SKM-1 (cell line): Measurements from ENCODE around the gene FOXO3B.
"Not testable (repeated sequence)": the region's sequence is repeated elsewhere in the genome, so short reads cannot be mapped to it uniquely, and the experiment has no call there.

ENCODE experiments used
- DNase-seq: peaks from one replicate; lab custom pipeline; 2025; ENCODE audit not compliant: unreplicated experiment; lab: John Stamatoyannopoulos, UW

FOXO3B gene

DNA sequence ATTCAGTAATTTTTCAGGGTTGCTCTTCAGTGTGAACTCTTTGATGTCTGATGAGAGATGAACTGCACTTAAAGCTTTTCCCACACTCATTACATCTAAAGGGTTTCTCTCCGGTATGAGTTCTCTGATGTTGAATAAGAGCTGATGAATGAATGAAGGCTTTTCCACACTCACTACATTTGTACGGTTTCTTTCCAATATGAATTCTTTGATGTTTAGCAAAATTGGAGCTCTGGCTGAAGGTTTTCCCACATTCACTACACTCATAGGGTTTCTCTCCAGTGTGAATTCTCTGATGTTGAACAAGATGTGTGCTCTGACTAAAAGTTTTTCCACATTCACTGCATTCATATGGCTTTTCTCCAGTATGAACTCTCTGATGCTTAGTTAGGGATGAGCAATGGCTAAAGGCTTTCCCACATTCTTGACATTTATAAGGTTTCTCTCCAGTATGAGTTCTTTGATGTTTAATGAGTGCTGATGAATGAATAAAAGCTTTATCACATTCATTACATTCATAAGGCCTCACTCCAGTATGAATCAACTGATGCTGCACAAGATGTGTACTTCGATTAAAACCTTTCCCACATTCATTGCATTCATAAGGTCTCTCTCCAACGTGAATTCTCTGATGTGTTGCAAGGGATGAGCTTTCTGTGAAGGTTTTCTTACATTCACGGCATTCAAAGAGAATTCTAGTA lies 20.0 kb downstream of the FOXO3B start:
- DNase-seq, result not testable (repeated sequence)

DNA sequence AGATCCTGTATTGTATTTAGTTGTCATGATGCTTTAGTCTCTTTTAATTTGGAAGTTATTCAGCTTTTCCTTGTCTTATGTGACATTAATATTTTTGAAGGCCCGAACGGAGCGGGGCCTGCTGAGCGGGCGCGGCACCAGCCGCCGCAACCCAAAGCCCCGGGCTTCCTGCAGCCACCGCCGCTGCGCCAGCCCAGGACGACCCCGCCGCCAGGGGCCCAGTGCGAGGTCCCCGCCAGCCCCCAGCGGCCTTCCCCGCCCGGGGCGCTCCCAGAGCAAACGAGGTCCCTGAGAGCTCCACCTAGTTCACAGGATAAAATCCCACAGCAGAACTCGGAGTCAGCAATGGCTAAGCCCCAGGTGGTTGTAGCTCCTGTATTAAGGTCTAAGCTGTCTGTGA lies 32.0 kb downstream of the FOXO3B start:
- DNase-seq, result not testable (repeated sequence)

GRCh38 chr17:18644291-18644690 lies 37.8 kb downstream of the FOXO3B start, which contains the start of gene TBC1D28:
Gene TBC1D28, minus strand, starts transcription at chr17:18644391. Its CDS starts 3,039 bp downstream, at chr17:18641352.
- not testable (repeated sequence) for DNase-seq

DNA sequence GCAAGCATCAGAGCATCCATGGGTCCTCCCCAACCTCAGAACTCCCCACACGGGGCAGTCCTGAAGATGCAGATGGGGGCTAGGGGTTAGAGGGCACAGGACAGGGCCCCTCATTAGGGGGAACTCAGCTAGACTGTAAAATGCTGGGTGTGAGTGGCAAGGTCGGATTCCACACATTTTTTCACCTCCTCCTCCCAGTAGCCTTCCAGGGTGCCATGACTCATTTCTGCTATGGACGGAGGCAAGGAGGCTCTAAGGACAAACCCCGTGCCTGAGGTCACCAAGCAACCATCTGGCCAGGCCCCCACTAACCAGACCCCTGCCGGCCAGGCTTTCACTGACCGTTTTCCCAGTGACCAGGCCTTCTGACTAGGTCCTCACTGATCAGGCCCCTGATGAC lies 39.0 kb downstream of the FOXO3B start:
- DNase-seq, result not testable (repeated sequence)

DNA sequence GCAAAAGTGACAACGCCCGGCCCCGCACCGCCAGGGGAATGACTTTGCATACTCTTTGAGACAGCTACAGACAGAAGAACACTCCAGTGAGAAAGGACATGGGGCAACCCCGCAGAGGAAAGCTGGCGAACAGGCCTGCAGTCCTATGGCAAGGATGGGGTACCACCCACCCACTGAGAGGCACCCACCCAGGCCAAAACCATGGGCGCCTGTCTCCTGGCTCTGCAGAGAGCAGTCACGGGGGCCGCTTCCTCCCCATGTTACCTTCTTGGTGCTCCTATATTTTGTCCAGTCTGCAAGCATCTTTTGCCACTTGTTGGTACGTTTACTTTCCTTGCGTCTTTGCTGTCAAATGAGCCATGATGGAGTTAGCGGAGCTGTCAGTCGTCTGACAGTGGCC lies 43.8 kb downstream of the FOXO3B start:
- not testable (repeated sequence) for DNase-seq

- not testable (repeated sequence) for DNase-seq
Observed at GRCh38 chr17:18636237-18636636, 45.9 kb downstream of the FOXO3B start.

DNA sequence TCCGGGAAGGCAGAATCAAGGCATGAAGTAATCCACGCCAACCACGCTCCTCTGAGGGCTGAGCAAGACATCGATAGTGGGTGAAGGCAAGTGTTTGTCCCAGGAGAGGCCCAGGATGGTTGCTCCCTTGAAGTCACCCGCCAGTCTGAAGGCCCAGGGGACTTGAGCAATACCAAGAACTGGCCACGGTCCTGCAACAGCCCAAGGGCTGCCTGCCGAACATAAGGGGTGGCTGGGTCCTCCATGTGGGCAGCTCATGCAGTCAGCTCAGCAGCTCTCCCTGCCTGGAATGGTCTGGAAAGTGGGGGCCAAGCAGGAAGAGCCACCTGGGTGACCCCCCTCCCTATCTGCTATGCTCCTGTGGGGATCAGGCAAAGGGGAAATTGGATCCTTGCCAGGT lies 46.3 kb downstream of the FOXO3B start:
- not testable (repeated sequence) for DNase-seq

- not testable (repeated sequence) for DNase-seq
Observed at GRCh38 chr17:18634550-18635263, 47.4 kb downstream of the FOXO3B start.
